ENCODE data around the gene CCN5.
"Not testable (repeated sequence)": the region's sequence is repeated elsewhere in the genome, so short reads cannot be mapped to it uniquely, and the experiment has no call there.

Gene CCN5, protein sequence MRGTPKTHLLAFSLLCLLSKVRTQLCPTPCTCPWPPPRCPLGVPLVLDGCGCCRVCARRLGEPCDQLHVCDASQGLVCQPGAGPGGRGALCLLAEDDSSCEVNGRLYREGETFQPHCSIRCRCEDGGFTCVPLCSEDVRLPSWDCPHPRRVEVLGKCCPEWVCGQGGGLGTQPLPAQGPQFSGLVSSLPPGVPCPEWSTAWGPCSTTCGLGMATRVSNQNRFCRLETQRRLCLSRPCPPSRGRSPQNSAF

GRCh38 chr20:44714701-44715498 lies at the start of gene CCN5:
Gene CCN5, plus strand, starts transcription at chr20:44715369. Its CDS starts 22 bp downstream, at chr20:44715391.
- DNase-seq = peak; percentile 59

GRCh38 chr20:44666066-44666465 lies 49.1 kb upstream of the CCN5 start:
- DNase-seq = no peak

DNA sequence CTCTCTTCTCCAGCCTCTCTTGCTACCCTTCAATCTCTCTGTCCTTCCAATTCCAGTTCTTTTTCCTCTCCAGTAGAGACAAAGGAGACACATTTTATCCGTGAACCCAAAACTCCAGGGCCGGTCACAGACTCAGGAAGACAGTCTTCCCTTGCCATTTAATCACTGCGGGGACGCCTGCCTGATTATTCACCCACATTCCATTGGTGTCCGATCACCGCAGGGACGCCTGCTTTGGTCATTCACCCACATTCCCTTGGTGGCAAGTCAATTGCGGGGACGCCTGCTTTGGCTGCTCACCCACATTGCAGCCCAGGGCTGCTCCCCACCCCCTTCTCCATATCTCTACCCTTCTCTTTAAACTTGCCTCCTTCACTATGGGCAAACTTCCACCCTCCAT lies 44.3 kb upstream of the CCN5 start:
- DNase-seq = not testable (repeated sequence)

DNA sequence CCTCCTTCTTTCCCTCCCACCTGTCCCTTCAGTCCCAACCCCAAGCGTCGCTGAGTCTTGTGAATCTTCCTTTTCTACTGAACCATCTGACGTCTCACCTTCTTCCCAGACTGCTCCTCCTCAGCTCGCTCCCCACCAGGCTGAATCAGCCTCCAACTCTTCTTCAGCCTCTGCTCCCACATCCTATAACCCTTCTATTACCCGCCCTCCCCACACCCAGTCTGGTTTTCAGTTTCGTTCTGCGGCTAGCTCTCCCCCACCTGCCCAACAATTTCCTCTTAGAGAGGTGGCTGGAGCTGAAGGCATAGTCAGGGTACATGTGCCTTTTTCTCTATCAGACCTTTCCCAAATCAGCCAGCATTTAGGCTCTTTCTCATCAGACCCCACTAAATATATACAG lies 43.6 kb upstream of the CCN5 start:
- DNase-seq = not testable (repeated sequence)

- DNase-seq = not testable (repeated sequence)
Observed at GRCh38 chr20:44672318-44672902, 42.8 kb upstream of the CCN5 start.

GRCh38 chr20:44678242-44678641 lies 36.9 kb upstream of the CCN5 start:
- no peak for DNase-seq

GRCh38 chr20:44678990-44679611 lies 36.1 kb upstream of the CCN5 start:
- DNase-seq = no peak

DNA sequence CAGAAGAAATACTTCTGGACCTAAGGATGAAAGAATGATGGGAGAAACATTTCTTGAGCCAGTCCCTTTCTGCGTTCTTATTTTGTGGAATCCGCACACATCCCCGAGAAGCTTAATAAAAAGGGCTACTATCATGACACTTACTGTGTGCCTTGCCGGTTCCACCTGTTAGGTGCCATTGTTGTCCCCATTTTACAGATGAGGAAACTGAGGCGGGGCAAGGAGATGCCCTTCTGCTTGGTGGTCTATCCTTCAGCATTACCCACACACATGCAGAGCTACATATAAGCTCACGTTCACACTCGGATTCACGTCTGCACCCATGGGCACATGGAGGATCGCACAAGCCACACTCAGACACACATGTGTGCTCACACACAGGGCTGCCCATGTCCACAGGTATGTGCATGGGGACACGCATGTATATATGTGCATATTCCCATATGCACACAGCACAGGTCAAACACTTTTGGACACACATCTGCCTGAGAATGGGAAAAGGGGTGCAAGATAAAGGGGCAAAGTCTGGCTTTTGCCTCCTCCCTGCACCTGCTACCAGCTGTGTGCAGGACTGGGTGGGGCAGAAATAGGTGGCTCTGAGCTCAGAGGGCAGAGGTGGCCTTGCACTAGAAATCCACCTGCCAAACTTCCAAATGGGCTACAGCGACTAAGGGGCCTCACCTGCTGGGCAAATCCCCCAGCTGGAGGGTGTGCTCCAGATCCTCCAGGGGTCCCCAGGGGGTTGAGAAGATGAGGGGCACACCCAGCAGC lies 33.2 kb upstream of the CCN5 start:
- no peak for DNase-seq

- peak; percentile 50 for DNase-seq
Observed at GRCh38 chr20:44683263-44684046, 31.7 kb upstream of the CCN5 start.

GRCh38 chr20:44684047-44684967 lies 30.9 kb upstream of the CCN5 start:
- DNase-seq = no peak

GRCh38 chr20:44686934-44687333 lies 28.2 kb upstream of the CCN5 start:
- no peak for DNase-seq

GRCh38 chr20:44688053-44688625 lies 27.0 kb upstream of the CCN5 start:
- DNase-seq = no peak

- DNase-seq = no peak
Observed at GRCh38 chr20:44689809-44690208, 25.4 kb upstream of the CCN5 start.

- no peak for DNase-seq
Observed at GRCh38 chr20:44690781-44691423, 24.3 kb upstream of the CCN5 start.

GRCh38 chr20:44691424-44692423 lies 23.4 kb upstream of the CCN5 start:
- no peak for DNase-seq

GRCh38 chr20:44692932-44693480 lies 22.2 kb upstream of the CCN5 start:
- DNase-seq = no peak

- DNase-seq = no peak
Observed at GRCh38 chr20:44693627-44694026, 21.5 kb upstream of the CCN5 start.

GRCh38 chr20:44694159-44694558 lies 21.0 kb upstream of the CCN5 start:
- no peak for DNase-seq

All from NCI-H2029 treated with DMSO at 0.1 percent for 48 hours (cell line).